Measurements from ENCODE around the gene CAMK1D. TPM values are rescaled to one million over a fixed set of nuclear protein-coding genes. Genes with fewer than 3 reads are reported as not detected.
"Not testable (repeated sequence)": the region's sequence is repeated elsewhere in the genome, so short reads cannot be mapped to it uniquely, and the experiment has no call there.

The CAMK1D gene
- total and polyA plus RNA-seq, 2 of the 4 experiments (the other 2 are of a cell fraction), result 5.0 to 5.3 TPM

- TF ChIP-seq RAD21 (IDR thresholded peaks at IDR 0.05; ENCODE audit: low read length) (no peak), FOS (IDR thresholded peaks at IDR 0.05; ENCODE audit: low read depth, low read length) (no peak)
Measured at GRCh38 chr10:12712293-12712983, 363.1 kb downstream of the CAMK1D start (continued).

GRCh38 chr10:12712984-12713316 lies 363.6 kb downstream of the CAMK1D start:
- intact Hi-C loops (cut with micrococcal nuclease), result loop anchor here (5.0 kb wide), 1 partner anchor 516 kb away; the partner anchor contains the start of genes CDC123 and NUDT5
- H3K4ac ChIP-seq (ENCODE audit: low read depth, low read length); H2AFZ ChIP-seq (replicated peaks; ENCODE audit: low read length, poor library complexity); H3K9me3 ChIP-seq (ENCODE audit: control insufficient read depth, insufficient read depth, low read length); H3K18ac ChIP-seq (ENCODE audit: low read depth, low read length); H3K9ac ChIP-seq (ENCODE audit: low read depth, low read length); H4K8ac ChIP-seq (ENCODE audit: low read depth in 2 of 2, low read length in 2 of 2); H2BK15ac ChIP-seq (ENCODE audit: low read depth, low read length); POLR2A ChIA-PET (ENCODE audit: unreplicated experiment); H2BK5ac ChIP-seq (ENCODE audit: low read depth, low read length, poor library complexity, severe bottlenecking); ATAC-seq (ENCODE audit: low read depth); H3K9me1 ChIP-seq (ENCODE audit: insufficient read depth, low read length); H2BK120ac ChIP-seq (ENCODE audit: low read depth, low read length); H3K56ac ChIP-seq (ENCODE audit: extremely low read depth, insufficient read depth, low read length); H2AK5ac ChIP-seq (ENCODE audit: low read depth, low read length); H3K4me2 ChIP-seq (ENCODE audit: low read depth, low read length); DNase-seq; H3K79me1 ChIP-seq (ENCODE audit: low read depth in 1 of 2, low read length in 2 of 2); H3K36me3 ChIP-seq (ENCODE audit: control insufficient read depth, insufficient read depth, low read length); dilution Hi-C loops (cut with HindIII; ENCODE audit: low sequenced_read_pairs, unreplicated experiment); H4K91ac ChIP-seq (ENCODE audit: insufficient read depth, low read depth, low read length); H2BK20ac ChIP-seq (ENCODE audit: low read depth, low read length); H3K27ac ChIP-seq (ENCODE audit: insufficient read depth, low read length); H3K4me3 ChIP-seq (ENCODE audit: insufficient read depth, low read depth, low read length); H3K14ac ChIP-seq (replicated peaks; ENCODE audit: low read depth, low read length); H3K27me3 ChIP-seq (ENCODE audit: control insufficient read depth, insufficient read depth, low read length); BruUV-seq (replicated peaks); CTCF ChIA-PET; H3K23ac ChIP-seq (ENCODE audit: low read depth, low read length); H4K20me1 ChIP-seq (ENCODE audit: insufficient read depth, low read length); H4K5ac ChIP-seq (ENCODE audit: low read depth, low read length); H2AK9ac ChIP-seq (replicated peaks; ENCODE audit: low read depth, low read length, poor library complexity): not testable (repeated sequence)
- WGBS, 2 experiments (ENCODE audit: extremely low coverage in 2 of 2, insufficient read length in 1 of 2), result 100% methylated on average over 2 of the region's 6 CpGs; no CpG with 5 or more reads in 1 of the 2 experiments
- peaks cover 15% of the 10 kb centered on the region for H3K4me1 ChIP-seq (ENCODE audit: control insufficient read depth, insufficient read depth, low read length)
- in situ Hi-C loops (cut with MboI; ENCODE audit: low sequenced_read_pairs), result loop anchor here (5.0 to 25.0 kb wide), 2 partner anchors 349 to 451 kb away; no protein-coding TSS in a partner anchor

Measured in IMR-90 (cell line).